Fibroblast of skin of scalp (primary cell): ENCODE results near the gene GADD45A. TPM values are rescaled to one million over a fixed set of nuclear protein-coding genes. Genes with fewer than 3 reads are reported as not detected.
A peak's percentile ranks its signal among the peaks of the same experiment; 100 is the strongest.
"Not testable (repeated sequence)": the region's sequence is repeated elsewhere in the genome, so short reads cannot be mapped to it uniquely, and the experiment has no call there.

ENCODE experiments used
- DNase-seq: peaks from one replicate; pipeline ENCODE4 v3.0.0-alpha.2; 2013
- polyA plus RNA-seq, 2 experiments: library from polyadenylated mRNA; unstranded; fragments of 120-200 nt; gene quantifications; one replicate each; pipeline ENCODE4 v1.2.1, GENCODE V29; 2013; ENCODE audit not compliant: insufficient read length in 2 of 2

GADD45A gene, protein sequence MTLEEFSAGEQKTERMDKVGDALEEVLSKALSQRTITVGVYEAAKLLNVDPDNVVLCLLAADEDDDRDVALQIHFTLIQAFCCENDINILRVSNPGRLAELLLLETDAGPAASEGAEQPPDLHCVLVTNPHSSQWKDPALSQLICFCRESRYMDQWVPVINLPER
- 54.9 TPM for polyA plus RNA-seq (2013, experiment 1 of 2; ENCODE audit: insufficient read length)
- polyA plus RNA-seq (2013, experiment 2 of 2; ENCODE audit: insufficient read length), result 58.0 TPM

DNA sequence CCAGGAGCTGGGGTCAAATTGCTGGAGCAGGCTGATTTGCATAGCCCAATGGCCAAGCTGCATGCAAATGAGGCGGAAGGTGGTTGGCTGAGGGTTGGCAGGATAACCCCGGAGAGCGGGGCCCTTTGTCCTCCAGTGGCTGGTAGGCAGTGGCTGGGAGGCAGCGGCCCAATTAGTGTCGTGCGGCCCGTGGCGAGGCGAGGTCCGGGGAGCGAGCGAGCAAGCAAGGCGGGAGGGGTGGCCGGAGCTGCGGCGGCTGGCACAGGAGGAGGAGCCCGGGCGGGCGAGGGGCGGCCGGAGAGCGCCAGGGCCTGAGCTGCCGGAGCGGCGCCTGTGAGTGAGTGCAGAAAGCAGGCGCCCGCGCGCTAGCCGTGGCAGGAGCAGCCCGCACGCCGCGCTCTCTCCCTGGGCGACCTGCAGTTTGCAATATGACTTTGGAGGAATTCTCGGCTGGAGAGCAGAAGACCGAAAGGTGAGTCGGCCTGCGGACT lies at the start of gene GADD45A:
Gene GADD45A (plus strand): TSS at position 135 of the 491 bp plus-strand sequence. CDS start 294 bp downstream, at position 429.
- DNase-seq, result peak; percentile 100

DNA sequence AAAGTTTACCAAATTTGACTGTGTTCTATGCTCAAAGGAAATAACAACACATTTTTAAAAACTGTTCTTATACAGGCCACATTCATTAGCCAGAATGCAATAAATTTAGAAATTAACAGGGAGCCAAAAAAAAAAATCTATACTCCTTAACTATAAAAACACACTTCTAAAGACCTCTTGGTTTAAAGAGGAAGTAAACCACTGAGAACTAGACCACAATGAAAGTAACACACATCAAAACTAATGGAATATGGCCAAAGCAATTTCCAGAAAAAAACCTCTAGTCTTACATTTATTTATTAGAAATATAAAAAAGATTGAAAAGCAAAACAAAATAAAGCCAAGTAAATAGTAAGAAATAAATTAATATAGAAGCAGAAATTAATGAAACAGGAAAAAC lies 48.9 kb upstream of the GADD45A start:
- no peak for DNase-seq

DNA sequence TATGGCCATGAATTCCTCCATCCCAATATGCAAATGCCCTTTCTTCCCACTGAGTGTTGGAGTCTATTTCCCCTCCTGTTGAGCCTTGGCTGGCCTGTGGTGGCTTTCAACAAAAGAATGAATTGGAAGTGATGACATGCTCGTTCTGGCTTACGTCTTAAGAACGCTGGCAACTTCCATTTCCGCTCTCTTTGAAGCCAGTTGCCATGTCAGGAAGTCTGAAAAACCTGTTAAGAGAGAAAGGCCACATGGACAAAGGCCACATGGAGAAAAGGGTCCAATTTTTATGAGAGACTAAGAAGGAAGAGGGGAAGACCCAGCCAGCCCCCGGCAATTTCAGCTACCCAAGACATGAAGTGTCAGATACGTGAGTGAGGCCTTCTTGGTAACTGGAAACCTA lies 45.6 kb upstream of the GADD45A start:
- DNase-seq, result no peak

DNA sequence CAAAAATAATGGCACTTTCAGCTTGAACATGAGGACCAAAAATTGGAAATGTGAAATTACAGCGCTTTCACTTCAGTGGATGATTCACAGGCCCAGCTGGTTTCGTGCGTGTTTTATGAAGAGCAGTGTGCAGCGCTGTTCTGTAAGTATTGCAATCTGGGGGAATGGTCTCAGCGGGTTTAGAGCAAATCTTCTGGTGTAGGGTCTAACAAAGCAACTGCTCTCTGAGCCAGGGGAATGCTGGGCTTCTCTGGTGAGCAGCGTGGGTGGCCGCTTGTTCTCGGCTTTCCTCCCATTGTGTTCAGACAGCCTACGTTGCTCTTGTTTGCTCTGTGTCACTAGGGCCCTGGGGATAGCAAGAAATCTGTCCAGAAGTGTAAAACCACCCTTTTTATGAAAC lies 42.4 kb upstream of the GADD45A start:
- DNase-seq, result peak; percentile 25

DNA sequence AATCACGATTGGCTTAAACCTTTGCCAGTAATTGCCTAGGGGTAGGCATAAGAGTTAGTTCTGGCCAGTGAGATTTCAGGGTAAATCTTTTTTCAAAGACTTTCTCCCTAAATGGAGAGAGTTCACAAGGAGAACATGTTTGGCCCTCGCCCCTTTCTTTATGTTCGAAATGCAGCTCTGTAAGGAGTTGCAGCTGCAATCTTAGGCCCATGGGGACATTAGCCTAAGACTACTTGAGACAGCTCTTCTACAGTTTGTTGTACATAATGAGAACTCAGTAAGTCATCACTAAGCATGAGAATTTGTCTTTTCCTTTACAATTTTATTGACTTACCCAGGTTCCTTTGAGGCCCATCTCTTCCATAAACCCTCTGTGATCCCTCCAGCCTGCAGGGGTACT lies 40.4 kb upstream of the GADD45A start:
- DNase-seq, result no peak

DNA sequence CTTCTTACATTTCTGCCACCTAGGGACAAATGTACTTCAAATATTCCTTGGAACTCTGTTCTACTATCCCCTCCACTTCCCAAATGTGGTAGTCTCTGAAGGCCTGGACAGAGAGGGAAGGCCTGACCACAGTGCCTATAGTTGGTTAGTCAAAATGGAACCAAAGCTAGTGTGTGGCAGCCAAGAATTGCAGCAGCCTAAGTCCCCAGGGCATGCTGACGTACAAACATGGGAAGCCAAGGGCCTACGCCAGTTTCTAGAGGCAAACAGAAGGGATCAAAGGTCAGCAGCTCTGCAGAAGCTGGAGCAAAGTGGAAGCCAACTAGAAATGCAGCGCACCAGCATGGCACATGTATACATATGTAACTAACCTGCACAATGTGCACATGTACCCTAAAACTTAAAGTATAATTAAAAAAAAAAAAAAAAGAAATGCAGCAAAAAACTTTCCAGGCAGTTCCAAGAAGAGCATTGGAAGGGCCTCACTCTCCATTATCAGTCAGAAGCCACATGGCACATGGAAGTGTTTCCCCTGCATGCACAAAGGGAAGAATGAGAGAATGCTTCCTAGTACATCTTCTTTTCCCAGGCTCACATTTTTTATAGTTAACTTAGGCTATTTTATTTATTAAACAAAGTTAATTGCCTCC lies 39.4 kb upstream of the GADD45A start:
- no peak for DNase-seq

DNA sequence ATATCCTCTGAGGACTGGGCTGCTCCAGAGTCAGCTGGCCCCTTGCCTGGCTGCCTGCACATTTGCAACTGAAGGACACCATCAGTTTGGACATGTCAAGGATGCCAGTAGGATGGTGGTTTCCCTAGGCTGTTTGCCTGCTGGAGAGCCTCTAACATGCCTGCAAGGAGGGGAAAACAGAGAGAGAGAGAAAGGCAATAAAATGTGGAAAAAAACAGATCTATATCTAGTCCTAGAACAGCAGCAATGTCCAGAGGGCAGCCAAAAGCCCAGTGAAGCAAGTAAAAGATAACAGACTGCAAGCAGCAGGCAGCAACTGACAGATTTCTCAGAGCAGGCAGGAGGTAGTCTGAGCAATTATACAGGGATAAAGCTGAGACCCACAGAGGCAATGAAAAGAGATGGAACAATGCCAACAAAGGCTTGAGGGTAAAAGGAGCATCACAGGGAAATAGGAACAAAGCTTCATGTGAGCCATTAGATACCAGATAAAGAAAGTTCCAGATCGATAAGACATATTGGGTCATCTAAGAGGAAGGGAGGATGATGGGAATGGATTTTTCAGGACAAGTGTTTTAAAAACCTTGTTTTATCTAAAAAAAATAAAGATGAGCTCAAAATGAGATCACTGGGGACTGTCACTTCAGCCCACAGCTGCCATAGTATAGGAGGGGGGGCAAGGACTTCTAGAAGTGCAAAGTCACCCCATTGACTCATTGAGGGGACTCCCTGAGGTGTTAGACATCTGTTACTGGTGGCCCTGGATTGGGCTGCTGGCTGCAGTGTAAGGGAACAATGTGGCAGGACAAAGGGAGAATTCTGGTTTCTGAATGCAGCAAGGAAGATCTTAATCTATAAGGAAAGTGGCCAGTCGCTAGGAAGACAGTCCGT lies 38.6 kb upstream of the GADD45A start:
- DNase-seq, result no peak

DNA sequence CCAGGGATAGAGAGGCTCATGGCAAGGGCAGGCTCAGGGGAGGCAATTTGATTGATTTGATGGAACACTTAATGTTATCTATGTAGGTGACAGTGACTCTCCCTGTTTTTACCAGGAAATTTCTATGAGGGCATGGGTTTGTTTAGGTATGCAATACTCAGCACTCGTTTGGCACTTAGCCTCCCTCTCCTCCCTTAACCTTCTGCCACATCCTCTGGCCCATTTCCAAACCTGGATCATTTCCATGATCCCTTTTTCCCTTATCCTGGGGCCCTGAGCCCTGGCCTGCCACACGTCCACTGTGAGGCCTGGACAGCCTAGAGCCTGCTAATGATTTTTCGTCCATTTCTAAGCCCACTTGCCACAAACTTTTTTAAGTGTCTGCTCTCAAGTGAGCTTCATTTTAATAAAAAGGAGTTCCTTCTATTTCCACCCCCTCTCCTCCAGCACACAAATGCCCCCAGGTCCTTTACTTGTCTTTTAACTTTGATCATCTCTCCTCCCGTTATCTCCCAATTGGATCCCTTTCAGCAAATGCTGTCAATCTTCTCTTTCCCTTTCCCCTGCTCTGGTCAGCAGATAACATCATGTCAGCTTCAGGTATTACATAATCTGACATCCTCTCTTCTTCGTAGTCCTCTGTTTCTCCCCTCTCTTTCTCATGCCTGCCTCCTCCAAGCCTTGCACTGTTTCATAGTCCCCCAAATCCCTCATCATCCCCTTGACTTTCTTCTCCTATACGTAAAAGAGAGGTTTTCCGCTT lies 37.8 kb upstream of the GADD45A start:
- peak; percentile 27 for DNase-seq

DNA sequence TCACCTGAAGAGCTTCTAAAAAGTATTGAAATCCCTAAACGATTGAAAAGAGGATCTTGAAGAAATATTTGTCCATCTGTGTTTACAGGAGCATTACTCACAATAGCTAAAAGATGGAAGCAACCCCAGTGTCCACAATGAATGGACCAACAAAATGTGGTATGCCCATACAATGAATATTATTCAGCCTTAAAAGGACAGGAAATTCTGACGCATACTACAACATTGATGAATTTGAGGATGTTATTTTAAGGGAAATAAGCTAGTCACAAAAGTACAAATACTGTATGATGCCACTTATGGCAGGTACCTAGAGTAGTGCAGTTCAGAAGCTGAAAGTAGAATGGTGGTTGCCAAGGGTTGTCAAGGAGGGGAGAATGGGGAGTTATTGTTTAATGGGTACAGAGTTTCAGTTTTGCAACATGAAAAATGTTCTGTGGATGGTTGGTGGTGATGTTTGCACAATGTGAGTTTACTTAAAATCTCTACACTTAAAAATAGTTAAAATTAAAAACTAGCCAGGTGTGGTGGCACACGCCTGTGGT lies 37.1 kb upstream of the GADD45A start:
- DNase-seq, result no peak

DNA sequence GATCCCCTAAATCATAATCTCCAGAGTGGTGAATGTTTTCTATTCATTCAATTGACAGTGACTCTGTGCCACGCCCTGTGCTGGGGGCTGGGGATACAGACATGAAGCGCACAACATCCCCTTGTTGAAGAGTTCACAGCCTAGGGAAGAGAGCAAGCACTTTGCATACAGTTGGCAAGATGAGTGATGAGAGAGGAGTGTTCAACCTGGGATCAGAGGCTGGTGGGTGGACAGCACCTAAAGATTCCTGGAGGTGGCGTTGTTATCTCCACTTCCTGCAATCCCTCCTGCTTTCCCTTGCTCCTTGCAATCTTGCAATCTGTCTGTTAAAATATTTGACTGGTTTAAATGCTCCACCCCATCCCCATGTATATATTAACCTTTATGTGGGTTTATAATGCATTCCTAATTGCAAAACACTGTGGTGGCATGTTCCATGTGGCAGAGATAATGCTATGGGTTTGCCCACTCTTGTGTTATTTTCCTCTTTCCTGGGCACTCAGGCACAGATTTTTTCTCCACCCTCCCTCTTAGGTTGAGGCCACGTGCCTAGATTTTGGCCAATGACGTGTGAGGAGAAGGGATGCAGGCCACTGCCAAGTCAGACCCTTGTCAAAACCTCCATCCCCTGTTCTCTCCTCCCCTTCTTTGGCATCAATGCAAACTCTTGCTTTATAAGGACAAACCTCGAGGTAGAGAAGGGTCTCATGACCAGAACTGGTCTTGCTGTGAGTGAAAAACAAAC lies 36.2 kb upstream of the GADD45A start:
- DNase-seq, result no peak

DNA sequence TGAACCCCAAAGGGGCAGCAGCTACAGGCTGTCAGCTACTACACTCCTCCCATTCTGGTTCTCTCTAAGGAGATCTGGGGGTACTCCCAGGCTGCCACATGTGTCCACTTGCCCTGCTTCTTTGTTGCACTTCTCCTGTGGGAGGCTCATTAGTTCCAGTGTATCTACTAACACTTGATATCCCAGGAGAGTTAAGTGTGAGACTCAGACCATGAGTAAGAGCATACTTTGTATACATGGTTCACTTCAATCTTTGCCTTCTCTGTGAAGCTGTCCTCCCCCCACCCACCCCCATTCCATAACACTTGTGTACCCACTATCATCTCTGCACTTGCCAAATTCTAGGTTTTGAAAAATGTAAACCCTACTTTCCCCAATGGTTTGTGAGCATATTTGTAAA lies 34.9 kb upstream of the GADD45A start:
- peak; percentile 13 for DNase-seq

DNA sequence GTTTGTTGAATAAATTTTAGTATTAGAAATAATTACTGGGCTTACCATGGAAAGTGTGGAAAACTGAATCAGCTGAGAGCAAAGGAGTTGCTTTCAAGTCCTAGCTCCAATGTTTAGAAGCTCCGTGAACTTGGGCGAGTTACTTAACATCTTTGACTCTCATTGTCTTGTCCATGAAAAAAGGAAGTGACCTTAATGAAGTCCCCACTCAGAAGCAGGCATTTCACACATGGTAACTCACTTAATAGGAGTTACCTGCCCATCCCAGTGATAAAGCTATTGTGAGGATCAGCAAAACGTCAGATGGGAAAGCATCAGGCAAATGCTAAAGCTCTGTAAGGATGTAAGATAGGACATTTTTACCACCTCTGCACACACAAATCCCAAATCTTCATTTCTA lies 34.0 kb upstream of the GADD45A start:
- DNase-seq, result no peak

DNA sequence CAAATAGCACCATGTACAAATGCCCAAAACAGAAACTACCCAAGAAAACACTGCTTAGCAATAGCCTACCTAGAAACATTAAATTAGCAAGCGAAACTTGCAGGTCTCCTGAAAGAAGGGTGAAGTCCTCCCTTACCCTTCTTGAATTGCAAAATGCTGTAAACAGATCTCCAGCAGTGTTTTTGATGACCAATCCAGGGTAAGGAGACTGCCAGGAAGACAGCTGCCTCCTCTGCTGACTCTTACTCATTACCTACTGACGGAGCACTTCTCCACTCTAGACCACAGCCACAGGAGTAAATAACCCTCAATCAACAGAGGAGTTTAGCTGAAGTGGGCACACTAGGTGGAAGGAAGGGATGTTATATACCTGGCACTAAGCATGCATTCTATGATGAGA lies 32.2 kb upstream of the GADD45A start:
- no peak for DNase-seq

DNA sequence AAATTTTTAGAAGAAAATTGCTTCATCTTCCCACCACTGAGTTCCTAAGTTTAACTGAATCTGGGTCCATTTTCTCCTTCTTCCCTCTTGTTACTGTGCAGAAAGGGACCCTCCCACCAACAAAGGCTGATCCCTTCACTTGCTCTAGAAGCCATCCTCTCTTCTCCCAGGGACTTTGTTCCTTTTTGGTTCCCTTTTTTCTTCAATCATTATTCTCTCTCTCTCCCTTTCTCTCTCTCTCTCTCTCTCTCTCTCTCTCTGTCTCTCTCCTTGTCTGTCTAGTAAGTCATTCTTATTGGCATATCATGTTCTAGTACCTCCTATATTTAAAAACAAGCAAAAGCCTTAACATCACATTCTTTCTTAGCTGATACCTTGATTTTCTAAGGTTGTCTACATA lies 31.7 kb upstream of the GADD45A start:
- no peak for DNase-seq

DNA sequence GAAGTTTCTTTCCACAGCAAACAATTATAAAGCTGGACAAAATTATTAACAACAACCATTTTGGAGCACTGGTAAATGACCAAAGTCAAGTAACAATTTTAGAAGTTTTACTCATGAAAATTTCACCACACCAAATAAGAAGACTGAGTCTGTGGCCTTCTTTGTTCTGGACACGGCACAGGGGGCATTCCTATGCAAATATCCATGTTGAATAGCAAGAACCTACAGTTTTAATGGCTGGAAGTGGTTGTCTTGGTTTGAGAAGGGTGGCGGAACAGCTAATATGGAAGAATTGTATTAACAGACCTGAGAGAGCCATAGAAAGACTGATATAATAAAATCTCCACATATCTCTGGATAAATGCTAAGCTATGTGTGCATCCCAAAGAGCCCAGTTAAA lies 29.4 kb upstream of the GADD45A start:
- no peak for DNase-seq

DNA sequence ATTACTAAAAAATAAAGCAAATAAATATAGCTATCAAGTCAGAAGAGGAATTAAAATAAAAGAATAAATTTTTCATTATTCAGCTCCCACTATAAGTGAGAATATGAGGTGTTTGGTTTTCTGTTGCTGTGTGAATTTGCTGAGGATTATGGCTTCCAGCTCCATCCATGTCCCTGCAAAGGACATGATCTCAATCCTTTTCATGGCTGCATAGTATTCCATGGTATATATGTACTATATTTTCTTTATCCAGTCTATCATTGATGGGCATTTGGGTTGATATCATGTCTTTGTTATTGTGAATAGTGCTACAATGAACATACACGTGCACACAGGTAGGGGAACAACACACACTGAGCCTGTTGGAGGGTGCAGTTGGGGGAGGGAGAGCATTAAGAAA lies 27.8 kb upstream of the GADD45A start:
- not testable (repeated sequence) for DNase-seq

DNA sequence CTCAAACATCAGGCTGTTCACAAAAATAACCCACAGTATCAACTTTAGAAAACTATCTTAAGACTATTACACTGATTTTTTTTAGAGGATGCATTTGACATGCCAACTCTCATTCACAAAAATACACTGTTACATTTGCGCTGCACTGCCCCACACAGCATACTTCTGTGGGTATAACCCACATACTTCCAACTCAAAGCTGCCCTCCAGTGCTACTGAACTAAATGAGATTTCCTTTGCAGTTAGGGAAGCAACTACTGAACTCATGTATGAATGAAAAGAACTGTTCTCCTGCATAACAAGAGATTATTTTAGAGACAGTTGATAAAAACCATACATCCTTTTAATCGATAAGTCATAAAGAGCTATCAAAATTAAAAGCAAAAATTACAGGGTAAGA lies 25.8 kb upstream of the GADD45A start:
- DNase-seq, result no peak

DNA sequence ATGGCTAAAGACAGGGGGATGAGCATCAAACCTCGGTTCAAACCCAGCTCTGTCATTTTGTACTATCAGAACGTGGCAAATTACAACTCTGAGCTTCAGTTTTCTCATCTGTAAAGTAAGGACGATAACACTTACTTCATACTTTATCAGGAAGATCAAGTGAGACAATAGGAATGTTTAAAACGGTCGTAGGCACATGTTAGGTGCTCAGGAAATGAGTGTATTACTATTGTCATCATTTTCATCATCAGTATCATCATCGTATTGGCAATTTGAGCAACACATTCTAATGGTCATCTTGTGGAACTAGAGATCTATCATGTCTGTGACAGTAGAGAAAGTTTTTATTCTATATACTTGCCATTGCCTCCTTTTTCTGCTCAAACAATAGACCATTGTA lies 22.1 kb upstream of the GADD45A start:
- DNase-seq, result no peak

DNA sequence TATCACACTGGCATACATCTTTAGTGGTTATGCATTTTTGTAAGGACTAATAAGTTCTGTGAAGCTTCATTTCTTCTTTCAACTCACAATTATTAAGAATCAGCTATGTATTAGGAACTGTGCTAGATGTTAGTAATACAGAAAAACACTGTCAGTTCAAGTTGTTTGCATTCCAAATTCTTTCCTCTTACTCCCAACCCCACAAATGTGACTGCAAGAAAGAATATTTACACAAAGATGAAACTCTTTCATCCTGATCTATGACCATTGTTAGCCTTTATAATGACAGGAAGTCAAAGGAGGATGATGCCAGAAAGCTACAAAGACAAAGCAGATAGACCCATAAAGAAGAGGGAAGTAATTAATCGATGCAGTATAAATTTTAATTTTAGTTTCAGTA lies 21.0 kb upstream of the GADD45A start:
- no peak for DNase-seq

DNA sequence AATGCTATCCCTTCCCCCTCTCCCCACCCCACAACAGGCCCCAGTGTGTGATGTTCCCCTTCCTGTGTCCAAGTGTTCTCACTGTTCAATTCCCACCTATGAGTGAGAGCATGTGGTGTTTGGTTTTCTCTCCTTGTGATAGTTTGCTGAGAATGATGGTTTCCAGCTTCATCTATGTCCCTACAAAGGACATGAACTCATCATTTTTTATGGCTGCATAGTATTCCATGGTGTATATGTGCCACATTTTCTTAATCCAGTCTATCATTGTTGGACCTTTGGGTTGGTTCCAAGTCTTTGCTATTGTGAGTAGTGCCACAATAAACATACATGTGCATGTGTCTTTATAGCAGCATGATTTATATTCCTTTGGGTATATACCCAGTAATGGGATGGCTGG lies 19.7 kb upstream of the GADD45A start:
- not testable (repeated sequence) for DNase-seq

DNA sequence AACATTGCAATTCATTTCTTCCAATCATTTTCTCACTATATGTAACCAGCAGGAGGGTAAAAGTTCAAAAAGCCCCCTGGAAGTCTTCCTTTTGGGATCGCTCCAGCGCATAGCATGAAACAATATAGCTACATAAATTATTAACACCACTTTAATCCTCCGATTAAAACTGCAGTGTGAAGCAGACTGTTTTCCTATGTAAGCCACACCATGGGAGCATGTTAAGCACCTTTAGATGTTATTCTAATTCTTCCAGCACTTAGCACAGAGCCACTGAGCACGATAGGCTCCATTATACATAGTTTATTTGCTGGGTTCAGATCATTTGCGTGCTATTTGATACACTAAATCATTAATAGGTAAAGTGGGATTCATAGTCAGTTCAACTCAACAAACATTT lies 18.4 kb upstream of the GADD45A start:
- no peak for DNase-seq

DNA sequence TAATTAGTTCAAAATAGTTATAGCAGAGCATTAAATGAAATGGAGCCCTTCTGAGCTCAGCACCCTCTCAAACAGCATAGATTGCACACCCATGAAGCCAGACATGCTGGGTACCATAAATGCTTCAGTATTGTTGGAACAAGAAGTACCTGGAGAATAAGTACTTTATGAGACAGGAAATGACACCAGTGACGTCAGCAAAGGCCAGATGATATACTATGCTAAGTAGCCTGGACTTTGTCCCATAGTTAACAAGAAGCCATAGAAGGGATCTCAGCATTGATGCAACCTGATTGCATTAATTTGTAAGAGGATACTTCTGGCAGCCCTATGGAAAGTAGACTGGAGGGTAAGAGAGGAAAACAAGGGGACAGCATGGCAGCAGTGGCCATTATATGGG lies 16.3 kb upstream of the GADD45A start:
- DNase-seq, result no peak
